ENCODE measurements around the gene ZFAND6.

GRCh38 chr15:80159811-80160569 lies 100.5 kb downstream of the ZFAND6 start:
- TF ChIP-seq CTCF (IDR thresholded peaks at IDR 0.05) (no peak), EP300 (IDR thresholded peaks at IDR 0.05) (no peak), POLR2A (IDR thresholded peaks at IDR 0.05) (no peak)

All from ovary (tissue), 3 donors.